ENCODE measurements around the gene PACS2.

PACS2 gene

DNA sequence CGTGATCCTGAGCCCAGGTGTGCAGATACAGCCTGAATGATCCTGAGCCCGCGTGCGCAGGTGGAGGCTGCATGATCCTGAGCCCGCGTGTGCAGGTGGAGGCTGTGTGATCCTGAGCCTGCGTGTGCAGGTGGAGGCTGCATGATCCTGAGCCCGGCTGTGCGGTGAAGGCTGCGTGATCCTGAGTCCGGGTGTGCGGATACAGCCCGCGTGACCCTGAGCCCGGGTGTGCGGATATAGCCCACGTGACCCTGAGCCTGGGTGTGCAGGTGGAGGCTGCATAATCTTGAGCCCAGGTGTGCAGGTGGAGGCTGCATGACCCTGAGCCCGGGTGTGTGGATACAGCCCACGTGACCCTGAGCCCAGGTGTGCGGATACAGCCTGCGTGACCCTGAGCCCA lies 34.0 kb upstream of the PACS2 start:
- DNase-seq: no peak
- H3K4me1 ChIP-seq: no peaks in the 10 kb centered on the region
- no peaks in the 10 kb centered on the region for H3K36me3 ChIP-seq
- H3K9me3 ChIP-seq: no peaks in the 10 kb centered on the region
- TF ChIP-seq, protein P1, sequence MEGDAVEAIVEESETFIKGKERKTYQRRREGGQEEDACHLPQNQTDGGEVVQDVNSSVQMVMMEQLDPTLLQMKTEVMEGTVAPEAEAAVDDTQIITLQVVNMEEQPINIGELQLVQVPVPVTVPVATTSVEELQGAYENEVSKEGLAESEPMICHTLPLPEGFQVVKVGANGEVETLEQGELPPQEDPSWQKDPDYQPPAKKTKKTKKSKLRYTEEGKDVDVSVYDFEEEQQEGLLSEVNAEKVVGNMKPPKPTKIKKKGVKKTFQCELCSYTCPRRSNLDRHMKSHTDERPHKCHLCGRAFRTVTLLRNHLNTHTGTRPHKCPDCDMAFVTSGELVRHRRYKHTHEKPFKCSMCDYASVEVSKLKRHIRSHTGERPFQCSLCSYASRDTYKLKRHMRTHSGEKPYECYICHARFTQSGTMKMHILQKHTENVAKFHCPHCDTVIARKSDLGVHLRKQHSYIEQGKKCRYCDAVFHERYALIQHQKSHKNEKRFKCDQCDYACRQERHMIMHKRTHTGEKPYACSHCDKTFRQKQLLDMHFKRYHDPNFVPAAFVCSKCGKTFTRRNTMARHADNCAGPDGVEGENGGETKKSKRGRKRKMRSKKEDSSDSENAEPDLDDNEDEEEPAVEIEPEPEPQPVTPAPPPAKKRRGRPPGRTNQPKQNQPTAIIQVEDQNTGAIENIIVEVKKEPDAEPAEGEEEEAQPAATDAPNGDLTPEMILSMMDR (IDR thresholded peaks at IDR 0.05; ENCODE audit: low read depth, low read length): no peak
- no peak overlapping the region for H3K4me3 ChIP-seq (ENCODE audit: low read depth, low read length)
- no peaks in the 10 kb centered on the region for H3K27me3 ChIP-seq

DNA sequence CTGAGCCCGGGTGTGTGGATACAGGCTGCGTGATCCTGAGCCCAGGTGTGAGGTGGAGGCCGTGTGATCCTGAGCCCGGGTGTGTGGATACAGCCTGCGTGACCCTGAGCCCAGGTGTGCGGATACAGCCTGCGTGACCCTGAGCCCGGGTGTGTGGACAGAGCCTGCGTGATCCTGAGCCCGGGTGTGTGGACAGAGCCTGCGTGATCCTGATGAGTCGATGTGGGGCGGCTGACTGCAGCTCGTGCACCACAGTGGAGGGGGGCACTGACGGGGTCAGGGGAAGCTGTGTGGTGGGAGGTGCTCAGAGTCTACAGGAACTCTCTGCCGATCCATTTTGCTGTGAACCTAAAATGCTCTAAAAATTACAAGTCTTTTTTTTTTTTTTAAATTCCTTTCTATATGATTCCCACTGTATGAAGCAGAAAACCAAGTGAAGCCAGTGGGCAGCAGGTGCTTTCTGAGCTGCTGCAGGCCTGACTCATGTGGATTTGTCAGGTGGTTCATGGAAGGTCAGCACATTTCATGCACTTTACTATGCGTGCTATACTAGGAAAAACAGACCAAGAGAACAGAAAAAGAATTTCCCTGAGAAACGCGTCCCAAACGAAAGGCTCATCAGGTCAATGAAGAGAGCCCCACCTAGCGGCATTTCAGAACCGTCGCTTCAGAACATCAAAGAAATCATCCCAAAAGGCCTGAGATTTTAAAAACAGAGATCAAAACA lies 33.0 kb upstream of the PACS2 start:
- Histone ChIP-seq H3K36me3 (no peaks in the 10 kb centered on the region), H3K27me3 (no peaks in the 10 kb centered on the region), H3K4me1 (no peaks in the 10 kb centered on the region), H3K4me3 (ENCODE audit: low read depth, low read length) (no peak overlapping the region), H3K9me3 (no peaks in the 10 kb centered on the region)
- peak; percentile 46 for DNase-seq
- TF ChIP-seq, protein P1 (IDR thresholded peaks at IDR 0.05; ENCODE audit: low read depth, low read length): peak; percentile 74

DNA sequence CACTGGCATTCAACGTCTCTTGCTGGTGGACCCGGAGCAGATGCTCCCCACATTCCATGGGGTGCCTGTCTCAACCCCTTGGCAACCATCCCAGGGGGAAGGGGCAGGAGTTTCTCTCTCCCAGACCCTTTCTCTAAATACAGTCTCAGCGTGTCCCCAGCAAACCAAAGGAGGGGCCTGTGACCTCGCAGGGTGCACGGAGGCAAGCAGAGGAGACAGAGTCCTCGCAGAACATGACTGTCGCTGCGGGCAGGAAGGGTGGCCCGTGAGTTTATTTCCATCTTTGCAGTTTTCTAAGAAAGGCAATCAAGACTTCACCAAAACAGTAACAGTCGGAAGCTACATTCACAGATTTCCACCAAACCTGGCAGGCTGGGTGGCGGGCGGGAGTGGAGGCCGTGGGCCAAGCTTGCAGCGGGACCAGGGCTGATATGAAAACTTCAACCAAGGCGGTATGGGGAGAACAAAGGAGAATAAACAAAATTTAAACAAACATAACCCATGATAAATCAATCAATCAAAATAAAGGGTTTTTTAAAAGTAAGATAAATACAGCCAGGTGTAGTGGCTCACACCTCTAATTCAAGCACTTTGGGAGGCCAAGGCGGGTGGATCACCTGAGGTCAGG lies 32.3 kb upstream of the PACS2 start:
- H3K27me3 ChIP-seq: no peaks in the 10 kb centered on the region
- peaks cover 2% of the 10 kb centered on the region; the same call in 1 of the 2 replicates for H3K4me1 ChIP-seq
- TF ChIP-seq, protein P1 (IDR thresholded peaks at IDR 0.05; ENCODE audit: low read depth, low read length): no peak
- no peak for DNase-seq
- no peaks in the 10 kb centered on the region for H3K9me3 ChIP-seq
- H3K36me3 ChIP-seq: no peaks in the 10 kb centered on the region
- H3K4me3 ChIP-seq (ENCODE audit: low read depth, low read length): no peak overlapping the region

DNA sequence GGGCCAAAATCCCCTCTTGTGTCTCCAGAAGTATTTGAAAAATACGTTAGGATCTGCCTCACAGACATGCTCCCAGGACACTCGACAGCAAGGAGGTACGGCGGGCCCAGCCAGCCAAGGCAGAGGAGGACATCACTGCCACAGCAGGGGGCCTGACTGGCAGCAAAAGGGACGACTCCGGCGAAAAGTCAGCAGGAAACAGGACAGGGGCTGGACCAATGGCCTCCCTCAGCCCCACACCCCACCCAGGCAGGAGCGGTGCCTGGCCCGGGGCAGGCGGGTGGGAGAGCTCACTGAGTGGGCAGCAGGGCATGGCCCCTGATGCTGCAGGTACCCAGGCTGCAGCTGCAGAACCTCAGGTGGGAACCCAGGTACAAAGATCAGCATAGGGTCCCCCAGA lies 31.5 kb upstream of the PACS2 start:
- Histone ChIP-seq H3K27me3 (no peaks in the 10 kb centered on the region), H3K4me1 (peaks cover 7% of the 10 kb centered on the region), H3K4me3 (ENCODE audit: low read depth, low read length) (no peak overlapping the region), H3K36me3 (no peaks in the 10 kb centered on the region), H3K9me3 (no peaks in the 10 kb centered on the region)
- no peak for DNase-seq
- TF ChIP-seq, protein P1 (IDR thresholded peaks at IDR 0.05; ENCODE audit: low read depth, low read length): no peak

DNA sequence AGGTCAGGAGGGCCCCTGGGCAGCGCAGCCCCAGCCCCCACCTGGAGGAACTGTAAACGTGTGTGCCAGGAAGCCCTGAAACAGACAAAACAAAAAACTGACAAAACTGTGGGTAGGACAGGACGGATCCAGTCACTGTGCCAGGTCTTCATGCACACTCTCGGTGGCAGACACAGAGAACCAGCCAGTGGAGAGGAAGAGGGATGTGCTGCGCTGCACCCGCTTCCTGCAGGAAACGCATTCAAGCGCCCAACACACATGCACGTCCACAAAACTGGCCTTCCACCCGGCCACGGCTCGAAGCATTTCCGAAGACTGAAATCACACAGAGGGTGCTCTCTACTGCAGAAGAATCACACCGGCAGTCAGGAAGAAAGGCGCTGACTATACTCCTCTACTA lies 30.6 kb upstream of the PACS2 start:
- TF ChIP-seq, protein P1 (IDR thresholded peaks at IDR 0.05; ENCODE audit: low read depth, low read length): no peak
- DNase-seq: no peak

DNA sequence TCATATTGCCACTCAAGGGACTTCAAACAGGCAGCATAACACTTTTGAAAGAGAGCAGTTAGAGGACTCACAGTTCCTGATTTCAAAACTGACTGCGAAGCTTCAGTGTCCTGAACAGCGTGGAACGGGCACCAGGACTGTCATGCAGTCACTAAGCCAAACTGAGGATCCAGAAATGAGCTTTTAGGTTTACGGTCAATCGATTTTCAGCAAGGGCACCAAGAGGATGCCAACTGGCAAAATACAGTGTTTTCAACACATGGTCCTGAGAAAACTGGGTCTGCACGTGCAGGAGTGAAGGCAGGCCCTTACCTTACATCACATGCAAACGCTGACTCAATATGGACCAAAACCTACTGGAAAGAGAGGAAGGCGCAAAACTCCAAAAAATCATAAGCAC lies 29.4 kb upstream of the PACS2 start:
- TF ChIP-seq, protein P1 (IDR thresholded peaks at IDR 0.05; ENCODE audit: low read depth, low read length): no peak
- DNase-seq: no peak
- Histone ChIP-seq H3K27me3 (no peaks in the 10 kb centered on the region), H3K9me3 (no peaks in the 10 kb centered on the region), H3K4me1 (peaks cover 7% of the 10 kb centered on the region), H3K36me3 (no peaks in the 10 kb centered on the region), H3K4me3 (ENCODE audit: low read depth, low read length) (no peak overlapping the region)

More for the DNA sequence above, 30.6 kb upstream of the PACS2 start:
- no peaks in the 10 kb centered on the region for H3K9me3 ChIP-seq
- H3K4me3 ChIP-seq (ENCODE audit: low read depth, low read length): no peak overlapping the region
- no peaks in the 10 kb centered on the region for H3K36me3 ChIP-seq
- peaks cover 7% of the 10 kb centered on the region for H3K4me1 ChIP-seq
- no peaks in the 10 kb centered on the region for H3K27me3 ChIP-seq
